NOMO-1 treated with DMSO at 0.1 percent for 48 hours (cell line): ENCODE data around the gene AGBL1.

Source experiments
- DNase-seq: peaks from one replicate; lab custom pipeline; 2025; ENCODE audit not compliant: unreplicated experiment; lab: John Stamatoyannopoulos, UW

The AGBL1 gene

GRCh38 chr15:86079508-86080266 is at the start of gene AGBL1:
Gene AGBL1 (plus strand): TSS chr15:86079871.
- DNase-seq, result no peak

- DNase-seq, result no peak
These were observed 44.8 kb upstream of the AGBL1 start for GRCh38 chr15:86034904-86035303.

GRCh38 chr15:86036243-86036642 is 43.4 kb upstream of the AGBL1 start:
- peak; percentile 61 for DNase-seq

GRCh38 chr15:86038491-86038890 is 41.2 kb upstream of the AGBL1 start:
- DNase-seq, result no peak

- no peak for DNase-seq
These were observed 39.2 kb upstream of the AGBL1 start for GRCh38 chr15:86040356-86041033.

- DNase-seq, result no peak
These were observed 38.3 kb upstream of the AGBL1 start for GRCh38 chr15:86041399-86041798.

GRCh38 chr15:86042226-86042625 is 37.4 kb upstream of the AGBL1 start:
- no peak for DNase-seq

GRCh38 chr15:86044981-86045380 is 34.7 kb upstream of the AGBL1 start:
- no peak for DNase-seq

GRCh38 chr15:86054338-86054737 is 25.3 kb upstream of the AGBL1 start:
- DNase-seq, result no peak

- no peak for DNase-seq
These were observed 24.0 kb upstream of the AGBL1 start for GRCh38 chr15:86055688-86056087.

- no peak for DNase-seq
These were observed 19.8 kb upstream of the AGBL1 start for GRCh38 chr15:86059851-86060250.

- DNase-seq, result no peak
These were observed 19.0 kb upstream of the AGBL1 start for GRCh38 chr15:86060674-86061073.

GRCh38 chr15:86061581-86061980 is 18.1 kb upstream of the AGBL1 start:
- no peak for DNase-seq

- no peak for DNase-seq
These were observed 16.9 kb upstream of the AGBL1 start for GRCh38 chr15:86062646-86063243.

GRCh38 chr15:86063356-86064095 is 16.1 kb upstream of the AGBL1 start:
- DNase-seq, result no peak

GRCh38 chr15:86064326-86064725 is 15.3 kb upstream of the AGBL1 start:
- no peak for DNase-seq

- DNase-seq, result no peak
These were observed 13.4 kb upstream of the AGBL1 start for GRCh38 chr15:86066174-86066834.

- no peak for DNase-seq
These were observed 6.4 kb upstream of the AGBL1 start for GRCh38 chr15:86073281-86073680.

- DNase-seq, result no peak
These were observed 3.2 kb upstream of the AGBL1 start for GRCh38 chr15:86076468-86076867.

- DNase-seq, result no peak
These were observed 2.6 kb upstream of the AGBL1 start for GRCh38 chr15:86077070-86077469.

- DNase-seq, result no peak
These were observed 631 bp downstream of the AGBL1 start for GRCh38 chr15:86080302-86080701.
